ENCODE data around the gene UBR2.
"Not testable (repeated sequence)": the region's sequence is repeated elsewhere in the genome, so short reads cannot be mapped to it uniquely, and the experiment has no call there.

Gene UBR2

GRCh38 chr6:42708096-42708495 is 144.3 kb downstream of the UBR2 start:
- ATAC-seq = peak; percentile 16
- Mint-ChIP-seq H3K4me3 (no peak overlapping the region), H3K27ac (no peak overlapping the region), H3K4me1 (peaks cover 8% of the 10 kb centered on the region), H3K9me3 (no peaks in the 10 kb centered on the region), H3K36me3 (no peaks in the 10 kb centered on the region)
- DNase-seq (ENCODE audit: low spot score in 2 of 2) = no peak

- Mint-ChIP-seq H3K27ac (no peak overlapping the region), H3K4me3 (no peak overlapping the region), H3K4me1 (peaks cover 8% of the 10 kb centered on the region), H3K9me3 (no peaks in the 10 kb centered on the region), H3K36me3 (no peaks in the 10 kb centered on the region)
- no peak for ATAC-seq
- DNase-seq (ENCODE audit: low spot score in 2 of 2) = no peak
Measured at GRCh38 chr6:42709871-42710270, 146.0 kb downstream of the UBR2 start.

GRCh38 chr6:42710316-42710715 is 146.5 kb downstream of the UBR2 start:
- no peak overlapping the region for H3K4me3 Mint-ChIP-seq
- H3K36me3 Mint-ChIP-seq = no peaks in the 10 kb centered on the region
- ATAC-seq (no peak), DNase-seq (ENCODE audit: low spot score in 2 of 2) (no peak)
- H3K4me1 Mint-ChIP-seq = peaks cover 8% of the 10 kb centered on the region
- no peaks in the 10 kb centered on the region for H3K9me3 Mint-ChIP-seq
- no peak overlapping the region for H3K27ac Mint-ChIP-seq

- ATAC-seq (no peak), DNase-seq (ENCODE audit: low spot score in 2 of 2) (no peak)
- Mint-ChIP-seq H3K9me3 (no peaks in the 10 kb centered on the region), H3K27ac (no peak overlapping the region), H3K4me1 (peaks cover 8% of the 10 kb centered on the region), H3K36me3 (no peaks in the 10 kb centered on the region), H3K4me3 (no peak overlapping the region)
Measured at GRCh38 chr6:42711930-42712329, 148.1 kb downstream of the UBR2 start.

GRCh38 chr6:42714098-42714761 is 150.4 kb downstream of the UBR2 start:
- Mint-ChIP-seq H3K4me1 (no peaks in the 10 kb centered on the region), H3K27ac (no peak overlapping the region), H3K4me3 (no peak overlapping the region), H3K36me3 (no peaks in the 10 kb centered on the region), H3K9me3 (no peaks in the 10 kb centered on the region)
- DNase-seq (ENCODE audit: low spot score in 2 of 2) = no peak
- ATAC-seq = no peak

GRCh38 chr6:42715871-42716270 is 152.0 kb downstream of the UBR2 start:
- Mint-ChIP-seq H3K9me3 (no peaks in the 10 kb centered on the region), H3K36me3 (no peaks in the 10 kb centered on the region), H3K27ac (no peak overlapping the region), H3K4me1 (no peaks in the 10 kb centered on the region), H3K4me3 (no peak overlapping the region)
- no peak for DNase-seq (ENCODE audit: low spot score in 2 of 2)
- ATAC-seq = no peak

GRCh38 chr6:42720739-42721138 is 156.9 kb downstream of the UBR2 start:
- no peak overlapping the region for H3K4me3 Mint-ChIP-seq
- no peak overlapping the region for H3K27ac Mint-ChIP-seq
- no peaks in the 10 kb centered on the region for H3K9me3 Mint-ChIP-seq
- ATAC-seq (no peak), DNase-seq (ENCODE audit: low spot score in 2 of 2) (no peak)
- no peaks in the 10 kb centered on the region for H3K36me3 Mint-ChIP-seq
- H3K4me1 Mint-ChIP-seq = peaks cover 2% of the 10 kb centered on the region

GRCh38 chr6:42722497-42722896 is 158.7 kb downstream of the UBR2 start, which contains the start of gene PRPH2:
PRPH2 (minus strand) TSS chr6:42722597; CDS start chr6:42722334, 263 bp downstream.
- no peaks in the 10 kb centered on the region for H3K36me3 Mint-ChIP-seq
- ATAC-seq = no peak

GRCh38 chr6:42724825-42725224 is 161.0 kb downstream of the UBR2 start:
- DNase-seq (ENCODE audit: low spot score in 2 of 2) (no peak), ATAC-seq (no peak)
- Mint-ChIP-seq H3K4me3 (no peak overlapping the region), H3K9me3 (no peaks in the 10 kb centered on the region), H3K4me1 (peaks cover 23% of the 10 kb centered on the region), H3K27ac (no peak overlapping the region), H3K36me3 (no peaks in the 10 kb centered on the region)

More at GRCh38 chr6:42722497-42722896, 158.7 kb downstream of the UBR2 start, which contains the start of gene PRPH2:
- H3K4me3 Mint-ChIP-seq = no peak within 1 kb of the TSS
- peaks cover 19% of the 10 kb centered on the region for H3K4me1 Mint-ChIP-seq
- no peak within 1 kb of the TSS for H3K27ac Mint-ChIP-seq
- no peak for DNase-seq (ENCODE audit: low spot score in 2 of 2)
- H3K9me3 Mint-ChIP-seq = no peaks in the 10 kb centered on the region

- Mint-ChIP-seq H3K9me3 (no peaks in the 10 kb centered on the region), H3K4me1 (peaks cover 23% of the 10 kb centered on the region), H3K27ac (peak overlapping the region; percentile 95), H3K4me3 (peak overlapping the region; percentile 74), H3K36me3 (no peaks in the 10 kb centered on the region)
- no peak for ATAC-seq
- DNase-seq (ENCODE audit: low spot score in 2 of 2) = no peak
Measured at GRCh38 chr6:42726026-42726425, 162.2 kb downstream of the UBR2 start.

GRCh38 chr6:42726485-42727086 is 162.8 kb downstream of the UBR2 start:
- peak overlapping the region; percentile 74 for H3K4me3 Mint-ChIP-seq
- peaks cover 23% of the 10 kb centered on the region for H3K4me1 Mint-ChIP-seq
- H3K9me3 Mint-ChIP-seq = no peaks in the 10 kb centered on the region
- no peaks in the 10 kb centered on the region for H3K36me3 Mint-ChIP-seq
- H3K27ac Mint-ChIP-seq = peak overlapping the region; percentile 95
- DNase-seq (ENCODE audit: low spot score in 2 of 2) = peak; percentile 38 to 73
- ATAC-seq = peak; percentile 98

- H3K4me1 Mint-ChIP-seq = peaks cover 23% of the 10 kb centered on the region
- H3K27ac Mint-ChIP-seq = peak overlapping the region; percentile 95
- peak overlapping the region; percentile 74 for H3K4me3 Mint-ChIP-seq
- ATAC-seq = peak; percentile 14
- no peaks in the 10 kb centered on the region for H3K36me3 Mint-ChIP-seq
- no peaks in the 10 kb centered on the region for H3K9me3 Mint-ChIP-seq
- peak in 1 of 2 donors; percentile 14 for DNase-seq (ENCODE audit: low spot score in 2 of 2)
Measured at GRCh38 chr6:42727087-42727611, 163.3 kb downstream of the UBR2 start.

- Mint-ChIP-seq H3K27ac (peak overlapping the region; percentile 95), H3K4me3 (peak overlapping the region; percentile 74), H3K9me3 (no peaks in the 10 kb centered on the region), H3K4me1 (peaks cover 23% of the 10 kb centered on the region), H3K36me3 (no peaks in the 10 kb centered on the region)
- ATAC-seq (no peak), DNase-seq (ENCODE audit: low spot score in 2 of 2) (no peak)
Measured at GRCh38 chr6:42727627-42728026, 163.8 kb downstream of the UBR2 start.

GRCh38 chr6:42729731-42730130 is 165.9 kb downstream of the UBR2 start:
- H3K4me1 Mint-ChIP-seq = peaks cover 23% of the 10 kb centered on the region
- no peaks in the 10 kb centered on the region for H3K9me3 Mint-ChIP-seq
- no peak for ATAC-seq
- no peak for DNase-seq (ENCODE audit: low spot score in 2 of 2)
- no peaks in the 10 kb centered on the region for H3K36me3 Mint-ChIP-seq
- no peak overlapping the region for H3K27ac Mint-ChIP-seq
- no peak overlapping the region for H3K4me3 Mint-ChIP-seq

- not testable (repeated sequence) for DNase-seq (ENCODE audit: low spot score in 2 of 2); H3K4me3 Mint-ChIP-seq
Measured at GRCh38 chr6:42733867-42734481, 170.1 kb downstream of the UBR2 start.

GRCh38 chr6:42735976-42736375 is 172.1 kb downstream of the UBR2 start:
- no peaks in the 10 kb centered on the region for H3K36me3 Mint-ChIP-seq
- no peaks in the 10 kb centered on the region for H3K4me1 Mint-ChIP-seq
- no peaks in the 10 kb centered on the region for H3K9me3 Mint-ChIP-seq
- H3K27ac Mint-ChIP-seq = no peak overlapping the region
- DNase-seq (ENCODE audit: low spot score in 2 of 2) (no peak), ATAC-seq (no peak)
- no peak overlapping the region for H3K4me3 Mint-ChIP-seq

More at GRCh38 chr6:42733867-42734481, 170.1 kb downstream of the UBR2 start:
- H3K36me3 Mint-ChIP-seq, H3K27ac Mint-ChIP-seq, H3K4me1 Mint-ChIP-seq, H3K9me3 Mint-ChIP-seq, ATAC-seq: not testable (repeated sequence)
